Stomach (tissue), 4 donors: Measurements from ENCODE around the gene POLR3K.

Experiments
- CTCF ChIP-seq, 7 experiments: fragments of 450-650 bp in 4 of 7; fragments of 200-600 bp in 3 of 7; sonication (generic) in 3 of 7; IDR thresholded peaks; one replicate each; pipeline ENCODE4 v1.5.1; 2016 to 2019; ENCODE audit warnings: antibody characterized with exemption in 7 of 7, control low read depth in 2 of 7, mild to moderate bottlenecking in 1 of 7
- POLR2A ChIP-seq, 4 donors: fragments of 450-650 bp; IDR thresholded peaks; one replicate each; pipeline ENCODE4 v1.6.1; 2016; ENCODE audit warnings: antibody characterized with exemption in 4 of 4, control low read depth in 2 of 4, mild to moderate bottlenecking in 1 of 4, moderate library complexity in 1 of 4

GRCh38 chr16:43294-43693, 10.1 kb downstream of the POLR3K start:
- TF ChIP-seq CTCF (IDR thresholded peaks at IDR 0.05) (no peak), POLR2A (IDR thresholded peaks at IDR 0.05) (no peak)
